OCI-LY3 (cell line): Measurements from ENCODE around the gene CIPC.

Experiments used
- EZH2phosphoT487 ChIP-seq: fragments of 200-600 bp; shearing (Covaris generic); IDR thresholded peaks from 2 replicates; pipeline ENCODE4 v1.6.1; 2018; ENCODE audit warnings: antibody characterized with exemption, mixed run types, low read depth
- TF ChIP-seq, protein P1 (sequence below): fragments of 200-600, 300-600 bp; sonication (generic); IDR thresholded peaks from 2 replicates; pipeline ENCODE4 v1.5.1; 2014; ENCODE audit warnings: antibody characterized with exemption, low read length, low read depth

DNA sequence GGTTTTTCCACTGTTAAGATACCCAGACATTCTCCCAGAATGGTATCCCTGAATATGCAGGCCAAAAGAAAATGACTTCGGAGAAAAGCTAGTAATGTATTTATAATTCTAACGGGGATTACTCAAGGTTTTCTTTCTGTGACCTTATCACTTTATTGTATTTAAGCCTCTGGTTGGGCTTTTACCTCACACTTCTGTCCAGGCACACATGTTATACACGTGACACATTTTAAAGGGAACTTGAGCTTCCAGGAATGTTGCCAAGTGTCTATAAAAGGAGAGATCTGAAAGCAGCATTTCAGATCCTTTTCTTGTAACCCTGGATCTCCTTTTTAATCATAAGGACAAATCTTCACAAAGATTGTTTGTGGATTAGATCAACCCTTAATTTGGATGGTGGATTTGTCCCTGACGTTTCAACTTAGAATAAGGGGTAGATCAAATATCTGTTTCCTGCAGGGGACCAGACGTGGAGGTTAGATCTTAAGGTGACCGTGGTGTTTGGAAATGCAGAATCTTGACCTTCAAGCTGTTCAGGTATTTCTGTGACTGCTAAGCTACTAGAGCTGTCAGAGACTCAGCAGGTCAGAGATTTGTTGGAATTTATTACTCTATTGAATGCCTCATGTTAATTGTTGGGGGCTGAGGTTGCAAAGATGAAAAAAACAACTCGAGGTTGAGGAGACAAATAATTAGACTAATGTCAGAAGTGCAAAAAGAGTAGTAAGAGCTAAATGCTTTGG, 1.5 kb downstream of the CIPC start:
- TF ChIP-seq, protein P1, sequence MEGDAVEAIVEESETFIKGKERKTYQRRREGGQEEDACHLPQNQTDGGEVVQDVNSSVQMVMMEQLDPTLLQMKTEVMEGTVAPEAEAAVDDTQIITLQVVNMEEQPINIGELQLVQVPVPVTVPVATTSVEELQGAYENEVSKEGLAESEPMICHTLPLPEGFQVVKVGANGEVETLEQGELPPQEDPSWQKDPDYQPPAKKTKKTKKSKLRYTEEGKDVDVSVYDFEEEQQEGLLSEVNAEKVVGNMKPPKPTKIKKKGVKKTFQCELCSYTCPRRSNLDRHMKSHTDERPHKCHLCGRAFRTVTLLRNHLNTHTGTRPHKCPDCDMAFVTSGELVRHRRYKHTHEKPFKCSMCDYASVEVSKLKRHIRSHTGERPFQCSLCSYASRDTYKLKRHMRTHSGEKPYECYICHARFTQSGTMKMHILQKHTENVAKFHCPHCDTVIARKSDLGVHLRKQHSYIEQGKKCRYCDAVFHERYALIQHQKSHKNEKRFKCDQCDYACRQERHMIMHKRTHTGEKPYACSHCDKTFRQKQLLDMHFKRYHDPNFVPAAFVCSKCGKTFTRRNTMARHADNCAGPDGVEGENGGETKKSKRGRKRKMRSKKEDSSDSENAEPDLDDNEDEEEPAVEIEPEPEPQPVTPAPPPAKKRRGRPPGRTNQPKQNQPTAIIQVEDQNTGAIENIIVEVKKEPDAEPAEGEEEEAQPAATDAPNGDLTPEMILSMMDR, result no peak
- TF ChIP-seq EZH2phosphoT487, result no peak
